MM.1S (cell line): Measurements from ENCODE around the gene SLC25A22.

Experiments
- DNase-seq: peaks from one replicate; pipeline ENCODE4 v3.0.0-alpha.2; 2015
- H2AFZ ChIP-seq: fragments of 300-600 bp; sonication (generic); 2 replicates; pipeline ENCODE4 v1.6.0; 2016; ENCODE audit warnings: antibody characterized with exemption, low read length
- H3F3A ChIP-seq: fragments of 300-600 bp; sonication (generic); 2 replicates; pipeline ENCODE4 v1.6.1; 2016; ENCODE audit warnings: mild to moderate bottlenecking, antibody characterized with exemption, low read length, moderate library complexity, mixed read lengths; ENCODE audit not compliant: insufficient read depth
- H3K27ac ChIP-seq: fragments of 300-600 bp; sonication (generic); 2 replicates; pipeline ENCODE4 v1.5.1; 2016; ENCODE audit warnings: mild to moderate bottlenecking, low read length
- H3K27me3 ChIP-seq: fragments of 300-600 bp; sonication (generic); replicated peaks from 2 replicates; pipeline ENCODE4 v1.6.0; 2016; ENCODE audit warnings: low read length; ENCODE audit not compliant: insufficient read depth
- H3K36me3 ChIP-seq: fragments of 300-600 bp; sonication (generic); replicated peaks from 2 replicates; pipeline ENCODE4 v1.6.1; 2016; ENCODE audit warnings: mild to moderate bottlenecking, low read length, mixed read lengths; ENCODE audit not compliant: insufficient read depth
- H3K4me1 ChIP-seq: fragments of 300-600 bp; sonication (generic); 2 replicates; pipeline ENCODE4 v1.6.1; 2016; ENCODE audit warnings: low read length, mixed read lengths
- H3K4me2 ChIP-seq: fragments of 300-600 bp; sonication (generic); 2 replicates; pipeline ENCODE4 v1.6.0; 2016; ENCODE audit warnings: low read depth, low read length
- H3K4me3 ChIP-seq: fragments of 300-600 bp; sonication (generic); 2 replicates; pipeline ENCODE4 v1.5.1; 2016; ENCODE audit warnings: low read length, mixed read lengths
- H3K79me2 ChIP-seq: fragments of 300-600 bp; sonication (generic); 2 replicates; pipeline ENCODE4 v1.6.1; 2016; ENCODE audit warnings: mixed run types, low read length, mixed read lengths
- H3K9ac ChIP-seq: fragments of 300-600 bp; sonication (generic); 2 replicates; pipeline ENCODE4 v1.6.1; 2016; ENCODE audit warnings: low read length, mixed read lengths
- H3K9me2 ChIP-seq: fragments of 300-600 bp; sonication (generic); replicated peaks from 2 replicates; pipeline ENCODE4 v1.6.1; 2016; ENCODE audit warnings: mild to moderate bottlenecking, low read length, mixed read lengths; ENCODE audit not compliant: insufficient read depth
- H3K9me3 ChIP-seq: fragments of 300-600 bp; sonication (generic); replicated peaks from 2 replicates; pipeline ENCODE4 v1.6.1; 2016; ENCODE audit warnings: mild to moderate bottlenecking, low read length, mixed read lengths; ENCODE audit not compliant: insufficient read depth
- H4K20me1 ChIP-seq: fragments of 300-600 bp; sonication (generic); 2 replicates; pipeline ENCODE4 v1.6.1; 2016; ENCODE audit warnings: mild to moderate bottlenecking, low read length, moderate library complexity, mixed read lengths; ENCODE audit not compliant: insufficient read depth
- EZH2 ChIP-seq: fragments of 300-600 bp; sonication (generic); optimal IDR thresholded peaks from 2 replicates; pipeline ENCODE3; 2017; ENCODE audit warnings: low read depth, mild to moderate bottlenecking, antibody characterized with exemption, low read length, mixed read lengths
- EZH2phosphoT487 ChIP-seq: fragments of 300-600 bp; sonication (generic); IDR thresholded peaks from 2 replicates; pipeline ENCODE4 v1.6.1; 2018; ENCODE audit warnings: antibody characterized with exemption, low read length
- TF ChIP-seq, protein P1 (sequence below): fragments of 300-600 bp; sonication (generic); IDR thresholded peaks from 2 replicates; pipeline ENCODE4 v1.5.1; 2016; ENCODE audit warnings: antibody characterized with exemption, low read length, mixed read lengths

SLC25A22 gene

DNA sequence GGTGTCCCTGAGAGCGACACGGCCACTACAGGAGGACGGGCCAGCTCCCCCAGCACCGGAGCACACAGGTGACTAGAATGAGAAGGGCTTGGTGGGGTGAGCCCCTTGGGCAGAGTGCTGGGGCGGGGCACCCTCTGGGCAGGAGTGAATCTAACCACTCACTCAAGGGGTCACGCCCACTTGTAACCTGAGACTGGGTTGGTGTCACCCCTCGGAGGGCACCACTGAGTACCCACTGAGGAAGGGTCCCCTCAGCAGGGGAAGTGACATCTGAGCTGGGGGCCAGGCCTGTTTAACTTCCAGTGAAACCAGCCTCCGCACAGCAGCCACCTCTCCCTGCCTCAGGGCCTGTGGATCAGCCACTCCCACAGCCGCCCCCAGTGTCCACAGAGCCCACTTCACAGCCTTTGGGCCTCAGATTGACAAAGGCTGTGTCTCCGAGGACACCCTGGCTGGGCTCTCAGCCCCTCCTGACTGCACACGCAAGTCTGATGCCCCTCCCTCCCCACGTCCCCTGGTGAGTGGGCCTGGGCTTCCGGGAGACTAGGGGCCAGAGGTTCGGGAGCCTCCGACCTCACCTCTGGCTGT, 26.4 kb downstream of the SLC25A22 start:
- Histone ChIP-seq H3F3A (peaks cover 6% of the 10 kb centered on the region), H3K9me3 (no peaks in the 10 kb centered on the region), H3K36me3 (peaks cover 9% of the 10 kb centered on the region), H3K9me2 (no peaks in the 10 kb centered on the region), H3K79me2 (peaks cover 58% of the 10 kb centered on the region), H4K20me1 (no peaks in the 10 kb centered on the region; the same call in 1 of the 2 replicates), H3K27ac (no peak overlapping the region), H3K9ac (no peak overlapping the region), H3K27me3 (no peaks in the 10 kb centered on the region), H3K4me2 (no peak overlapping the region), H3K4me1 (no peaks in the 10 kb centered on the region), H2AFZ (no peak overlapping the region), H3K4me3 (no peak overlapping the region)
- TF ChIP-seq, protein P1, sequence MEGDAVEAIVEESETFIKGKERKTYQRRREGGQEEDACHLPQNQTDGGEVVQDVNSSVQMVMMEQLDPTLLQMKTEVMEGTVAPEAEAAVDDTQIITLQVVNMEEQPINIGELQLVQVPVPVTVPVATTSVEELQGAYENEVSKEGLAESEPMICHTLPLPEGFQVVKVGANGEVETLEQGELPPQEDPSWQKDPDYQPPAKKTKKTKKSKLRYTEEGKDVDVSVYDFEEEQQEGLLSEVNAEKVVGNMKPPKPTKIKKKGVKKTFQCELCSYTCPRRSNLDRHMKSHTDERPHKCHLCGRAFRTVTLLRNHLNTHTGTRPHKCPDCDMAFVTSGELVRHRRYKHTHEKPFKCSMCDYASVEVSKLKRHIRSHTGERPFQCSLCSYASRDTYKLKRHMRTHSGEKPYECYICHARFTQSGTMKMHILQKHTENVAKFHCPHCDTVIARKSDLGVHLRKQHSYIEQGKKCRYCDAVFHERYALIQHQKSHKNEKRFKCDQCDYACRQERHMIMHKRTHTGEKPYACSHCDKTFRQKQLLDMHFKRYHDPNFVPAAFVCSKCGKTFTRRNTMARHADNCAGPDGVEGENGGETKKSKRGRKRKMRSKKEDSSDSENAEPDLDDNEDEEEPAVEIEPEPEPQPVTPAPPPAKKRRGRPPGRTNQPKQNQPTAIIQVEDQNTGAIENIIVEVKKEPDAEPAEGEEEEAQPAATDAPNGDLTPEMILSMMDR, result no peak
- TF ChIP-seq EZH2phosphoT487 (no peak), EZH2 (no peak)
- DNase-seq, result peak; percentile 2

DNA sequence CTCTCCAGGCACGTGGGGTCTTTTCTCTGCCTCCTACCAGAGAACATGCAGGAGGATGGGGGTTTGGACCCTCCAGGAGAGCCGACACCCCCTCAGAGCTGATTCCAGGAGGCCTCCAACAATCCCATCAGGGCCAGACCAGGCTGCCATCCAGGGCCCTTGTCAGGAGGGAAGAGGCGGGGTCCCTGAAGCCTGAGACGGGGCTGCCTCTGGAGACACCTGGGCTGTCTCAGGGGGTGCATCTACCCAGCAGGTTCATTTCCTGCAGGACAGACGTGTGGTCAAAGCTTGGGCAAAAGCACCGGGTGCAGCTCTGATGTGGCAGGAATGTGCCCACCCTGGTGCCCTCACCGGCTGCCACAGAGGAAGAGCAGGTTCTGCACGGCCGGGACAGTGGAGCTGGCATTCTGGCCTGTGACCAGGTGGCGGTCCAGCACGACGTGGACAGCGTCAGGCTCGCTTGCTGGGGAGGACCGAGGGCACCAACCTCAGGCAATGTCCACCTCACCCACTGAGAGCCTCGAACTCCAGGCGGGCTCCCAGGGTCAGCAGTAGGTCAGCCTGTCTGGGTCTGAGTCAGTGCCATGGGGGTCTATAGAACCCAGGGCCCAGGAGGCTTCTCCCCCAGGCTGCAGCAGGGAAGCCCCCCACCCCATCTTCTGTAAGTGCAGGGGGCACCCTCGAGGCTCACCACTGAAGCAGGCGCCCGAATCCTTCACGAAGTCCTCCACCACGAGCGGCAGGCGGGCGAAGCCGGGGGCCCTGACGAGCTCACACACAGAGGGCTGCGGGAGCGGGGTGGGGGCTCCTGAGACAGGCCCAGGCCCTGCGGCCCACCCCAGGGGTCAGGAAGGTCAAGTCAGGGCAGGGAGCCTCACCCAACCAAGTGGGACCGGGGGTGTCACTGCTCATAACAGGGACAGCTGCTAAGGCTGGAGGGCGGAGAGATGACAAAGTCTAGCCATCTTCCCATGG, 27.2 kb downstream of the SLC25A22 start:
- Histone ChIP-seq H3K9ac (no peak overlapping the region), H2AFZ (no peak overlapping the region), H3K27me3 (no peaks in the 10 kb centered on the region), H3K36me3 (peaks cover 9% of the 10 kb centered on the region), H3K9me3 (no peaks in the 10 kb centered on the region), H3K4me2 (no peak overlapping the region), H3K4me1 (no peaks in the 10 kb centered on the region), H4K20me1 (no peaks in the 10 kb centered on the region; the same call in 1 of the 2 replicates), H3K9me2 (no peaks in the 10 kb centered on the region), H3K4me3 (no peak overlapping the region), H3K27ac (no peak overlapping the region), H3K79me2 (peaks cover 51% of the 10 kb centered on the region), H3F3A (peaks cover 8% of the 10 kb centered on the region)
- peak; percentile 2 for DNase-seq
- TF ChIP-seq EZH2, result no peak
- no peak for TF ChIP-seq EZH2phosphoT487
- TF ChIP-seq, protein P1, result no peak

- H4K20me1 ChIP-seq, result no peaks in the 10 kb centered on the region; the same call in 1 of the 2 replicates
These were observed 28.0 kb downstream of the SLC25A22 start for GRCh38 chr11:769887-770641.

More at GRCh38 chr11:769887-770641, 28.0 kb downstream of the SLC25A22 start:
- H3K79me2 ChIP-seq, result peaks cover 42% of the 10 kb centered on the region
- no peaks in the 10 kb centered on the region for H3K4me1 ChIP-seq
- no peak overlapping the region for H3K4me3 ChIP-seq
- H3K4me2 ChIP-seq, result no peak overlapping the region
- H2AFZ ChIP-seq, result no peak overlapping the region
- H3K9ac ChIP-seq, result no peak overlapping the region
- no peak overlapping the region for H3K27ac ChIP-seq
- no peak for DNase-seq
- peaks cover 9% of the 10 kb centered on the region for H3K36me3 ChIP-seq
- no peaks in the 10 kb centered on the region for H3K9me3 ChIP-seq
- H3K27me3 ChIP-seq, result no peaks in the 10 kb centered on the region
- H3K9me2 ChIP-seq, result no peaks in the 10 kb centered on the region
- H3F3A ChIP-seq, result peaks cover 10% of the 10 kb centered on the region
- TF ChIP-seq EZH2 (no peak), EZH2phosphoT487 (no peak)
- TF ChIP-seq, protein P1, result no peak
